GM19328 (cell line): ENCODE results near the gene TRPV2.
"Not testable (repeated sequence)": the region's sequence is repeated elsewhere in the genome, so short reads cannot be mapped to it uniquely, and the experiment has no call there.

Experiments
- ATAC-seq: cut with Tn5 transposase; IDR thresholded peaks from one replicate; pipeline ENCODE4 v1.9.1; 2021; ENCODE audit warnings: mild to moderate bottlenecking, moderate library complexity; ENCODE audit not compliant: unreplicated experiment

TRPV2 gene

DNA sequence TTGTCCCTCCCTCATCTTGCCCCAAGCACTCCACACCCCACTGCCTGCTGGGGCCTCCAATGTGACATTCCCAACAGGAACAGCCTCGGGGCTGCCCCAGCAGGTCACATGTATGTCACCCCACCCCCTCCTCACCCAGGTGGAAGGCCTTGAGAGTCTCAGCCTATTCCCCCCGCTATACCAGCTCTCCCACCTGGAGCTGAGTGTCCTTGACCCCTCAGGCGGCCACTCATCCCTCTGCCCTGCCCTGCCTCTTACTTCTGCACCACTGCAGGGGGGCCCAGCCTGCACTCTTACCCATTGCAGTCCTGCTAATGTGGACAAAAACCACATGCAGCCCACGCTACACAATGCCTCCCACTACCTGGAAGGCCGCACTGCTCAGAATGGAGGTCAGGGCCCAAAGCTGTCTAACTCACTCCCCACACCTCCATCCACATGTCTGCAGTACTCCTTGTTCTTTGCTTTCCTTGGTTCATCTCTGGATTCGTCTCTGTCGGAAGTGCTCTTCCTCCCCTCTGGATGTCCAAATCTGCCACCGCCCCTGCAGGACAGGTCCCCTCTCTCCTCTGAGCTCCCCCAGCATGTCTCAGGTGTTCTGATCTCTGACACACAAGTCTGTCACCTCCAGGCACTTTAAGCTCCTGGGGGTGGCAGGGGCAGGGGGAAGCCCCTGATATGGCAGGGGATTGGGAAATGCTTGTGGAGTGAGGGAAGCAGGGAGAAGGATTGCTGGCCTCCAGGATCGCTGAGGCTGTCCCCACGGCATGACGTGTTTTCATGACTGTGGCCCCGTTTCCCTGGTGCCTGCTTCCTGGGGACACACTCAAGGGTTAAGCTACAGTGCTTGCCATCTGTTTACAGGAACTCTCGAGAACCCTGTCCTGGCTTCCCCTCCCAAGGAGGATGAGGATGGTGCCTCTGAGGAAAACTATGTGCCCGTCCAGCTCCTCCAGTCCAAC is 20.8 kb downstream of the TRPV2 start:
- ATAC-seq: no peak

DNA sequence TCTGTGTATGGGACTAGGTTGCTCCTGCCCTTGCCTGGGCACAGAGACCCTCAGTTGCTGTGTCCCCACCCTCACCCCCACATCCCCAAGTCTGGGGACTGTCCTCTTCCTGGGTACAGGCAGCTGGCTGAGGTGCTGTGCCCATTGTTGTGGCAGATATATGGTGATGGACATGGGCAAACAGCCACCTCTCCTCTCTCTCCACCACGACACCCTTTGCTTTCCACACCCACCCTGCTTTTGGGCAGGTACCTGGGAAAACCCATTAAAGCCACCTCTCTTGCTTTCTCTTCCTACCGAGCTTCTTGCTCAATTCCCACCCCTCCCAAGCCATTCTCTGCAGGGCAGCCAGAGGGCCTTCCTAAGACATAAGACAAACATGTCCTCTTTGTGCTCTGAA is 21.7 kb downstream of the TRPV2 start:
- ATAC-seq: no peak

- no peak for ATAC-seq
These were observed 22.8 kb downstream of the TRPV2 start for GRCh38 chr17:16438173-16438556.

DNA sequence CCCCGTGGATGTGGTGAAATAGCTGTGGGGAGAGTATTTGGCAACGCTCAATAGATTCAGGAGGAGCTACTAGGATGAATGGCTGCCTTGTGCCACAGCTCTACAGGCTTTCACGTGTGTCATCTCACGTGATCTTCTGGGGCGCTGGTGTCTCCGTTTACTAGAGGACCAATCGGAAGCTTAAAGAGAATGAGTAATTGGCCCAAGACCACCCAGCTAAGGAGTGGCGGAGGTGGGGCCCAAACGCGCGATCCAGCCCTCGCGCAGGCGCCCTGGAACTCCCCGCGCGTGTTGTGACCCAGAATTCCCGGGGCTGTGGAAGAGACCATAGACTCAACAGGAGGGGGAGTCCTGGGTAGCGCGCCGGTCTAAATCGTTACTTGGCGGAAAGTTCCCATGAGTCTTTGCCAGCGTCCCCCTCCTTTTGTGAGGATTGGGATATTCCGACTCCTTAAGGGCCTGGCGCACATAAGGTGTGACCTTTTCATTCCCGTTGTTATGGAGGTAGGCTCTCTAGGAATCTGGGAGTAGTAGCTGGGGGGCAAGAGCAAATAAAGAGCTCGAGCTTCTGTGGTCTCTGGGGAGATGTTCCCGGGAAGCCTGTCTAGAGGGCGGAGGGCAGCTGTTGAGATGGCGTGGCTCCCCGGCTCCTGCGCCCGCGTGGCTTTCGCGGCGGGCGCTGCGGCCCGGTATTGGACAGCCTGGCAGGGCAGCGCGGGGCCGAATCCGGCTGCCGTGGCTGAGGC is 23.4 kb downstream of the TRPV2 start:
- peak; percentile 77 for ATAC-seq

DNA sequence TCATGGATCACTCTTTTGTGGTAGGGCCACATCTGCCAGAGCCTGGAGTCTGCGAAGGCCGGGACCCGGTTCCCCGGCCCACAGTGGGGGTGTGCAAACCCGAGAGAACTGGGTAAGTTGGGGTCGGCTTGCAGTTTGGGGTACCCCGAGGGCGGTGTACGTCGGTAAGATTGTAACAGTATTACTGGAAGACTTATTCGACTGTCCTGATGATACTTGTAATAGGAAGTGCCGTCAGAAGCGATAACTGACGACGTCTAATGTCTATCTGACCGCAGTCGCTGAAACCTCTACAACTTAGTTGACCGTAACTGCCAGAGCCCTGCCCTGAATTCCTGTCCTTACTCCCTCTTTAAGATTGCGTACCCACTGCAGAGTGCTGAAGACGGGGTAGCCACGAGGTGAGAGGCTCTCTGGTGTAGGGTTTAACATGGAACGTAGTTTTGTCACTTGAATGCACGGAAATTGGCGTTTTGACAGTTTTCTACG is 24.0 kb downstream of the TRPV2 start:
- ATAC-seq: peak; percentile 1

DNA sequence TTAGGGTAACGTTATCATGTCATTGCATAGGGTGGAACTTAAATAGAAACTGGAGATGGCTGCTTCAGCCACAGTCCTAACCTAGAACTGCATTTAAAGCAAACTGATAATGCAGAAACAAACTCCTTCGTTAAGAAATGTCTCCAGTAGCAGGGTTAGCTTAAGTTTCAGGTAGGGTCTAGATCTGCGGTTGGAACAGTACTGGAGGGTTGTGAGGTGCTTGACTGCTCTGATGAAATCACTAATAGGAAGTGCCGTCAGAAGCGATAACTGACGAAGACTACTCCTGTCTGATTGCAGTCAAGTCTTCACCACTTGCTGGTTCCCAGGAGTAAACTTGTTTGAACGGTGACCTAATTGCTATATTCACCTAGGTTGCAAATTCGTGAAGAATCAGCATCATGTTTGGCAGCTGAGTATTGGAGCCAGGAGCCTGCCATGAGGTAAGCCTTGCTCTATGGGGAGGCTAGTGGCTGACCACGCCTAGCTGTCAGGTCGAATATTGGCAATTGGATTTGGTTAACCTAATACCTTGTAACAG is 24.5 kb downstream of the TRPV2 start:
- ATAC-seq: no peak

DNA sequence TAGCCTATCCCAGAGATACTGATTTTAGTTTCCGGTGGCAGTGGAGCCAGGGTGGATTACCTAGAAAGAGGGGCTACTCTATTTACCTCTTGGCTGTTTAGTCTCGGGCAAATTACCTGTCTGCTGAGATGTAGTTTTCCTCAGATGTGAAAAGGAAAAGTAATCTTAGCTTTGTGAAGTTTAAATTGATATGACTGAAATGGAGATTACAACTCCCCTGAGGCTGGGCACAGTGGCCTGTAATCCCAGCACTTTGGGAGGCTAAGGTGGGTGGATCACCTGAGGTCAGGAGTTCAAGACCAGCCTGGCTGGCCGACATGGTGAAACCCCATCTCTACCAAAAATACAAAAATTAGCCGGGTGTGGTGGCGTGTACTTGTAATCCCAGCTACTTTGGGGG is 25.0 kb downstream of the TRPV2 start:
- ATAC-seq: not testable (repeated sequence)

GRCh38 chr17:16440901-16441629 is 25.7 kb downstream of the TRPV2 start:
- ATAC-seq: no peak

- ATAC-seq: no peak
These were observed 26.8 kb downstream of the TRPV2 start for GRCh38 chr17:16442141-16442540.

- no peak for ATAC-seq
These were observed 27.5 kb downstream of the TRPV2 start for GRCh38 chr17:16442594-16443510.

DNA sequence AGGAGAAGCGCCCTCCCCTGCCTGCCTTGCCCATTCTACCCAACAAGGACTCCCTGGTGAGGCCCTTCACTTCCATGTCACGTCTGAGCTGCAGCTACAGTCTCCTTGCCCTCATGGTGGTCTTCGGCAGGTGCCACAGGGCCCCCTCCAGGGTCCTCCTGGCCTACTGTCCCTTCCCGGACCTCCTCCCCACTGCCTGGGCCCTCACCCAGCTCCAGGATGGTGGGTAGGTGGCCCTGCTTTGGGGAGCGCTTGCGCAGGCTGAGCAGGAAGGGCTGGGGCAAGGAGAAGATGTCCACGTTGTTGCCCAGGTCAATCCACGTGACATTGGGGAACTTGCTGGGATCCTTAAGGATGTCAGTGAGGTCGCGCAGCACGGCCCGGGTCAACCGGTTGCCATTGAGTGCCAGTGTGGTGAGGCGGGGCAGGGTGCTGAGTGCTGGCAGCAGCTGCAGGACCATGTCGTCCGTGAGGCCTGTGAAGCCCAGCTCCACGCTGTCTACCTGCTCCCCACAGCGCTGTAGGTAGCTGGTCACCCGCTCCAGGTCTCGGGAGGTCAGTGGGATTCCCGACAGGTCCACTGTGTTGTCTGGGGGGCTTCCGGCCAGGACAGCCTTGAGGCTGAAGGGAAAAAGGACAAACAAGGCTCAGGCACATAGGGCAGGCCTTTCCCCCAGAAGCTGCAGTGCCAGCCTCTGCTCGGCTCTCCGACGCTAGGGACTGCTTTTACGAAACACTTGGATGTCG is 28.3 kb downstream of the TRPV2 start:
- no peak for ATAC-seq

- ATAC-seq: no peak
These were observed 29.0 kb downstream of the TRPV2 start for GRCh38 chr17:16444258-16444886.

- no peak for ATAC-seq
These were observed 31.1 kb downstream of the TRPV2 start for GRCh38 chr17:16446338-16446983.

DNA sequence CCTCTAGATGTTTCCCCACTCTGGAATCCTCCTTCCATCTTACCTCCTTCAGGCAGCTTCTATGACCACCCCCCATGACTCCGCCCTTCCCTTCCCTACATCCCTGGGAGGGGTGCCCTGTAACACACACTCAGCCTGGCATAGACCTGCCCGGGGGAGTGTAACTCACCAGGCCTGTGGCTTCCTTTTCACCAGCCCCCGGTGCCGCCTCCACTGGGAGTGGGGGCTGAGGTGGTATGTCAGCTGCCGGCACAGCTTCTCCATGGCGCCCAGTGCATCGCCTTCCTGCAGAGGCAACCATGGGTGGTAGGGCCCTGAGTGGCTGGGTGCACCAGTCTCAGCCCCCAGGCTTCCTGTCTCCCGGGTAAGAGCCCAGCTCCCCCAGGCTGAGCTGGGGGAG is 32.3 kb downstream of the TRPV2 start:
- no peak for ATAC-seq

- no peak for ATAC-seq
These were observed 33.1 kb downstream of the TRPV2 start for GRCh38 chr17:16448490-16448889.

DNA sequence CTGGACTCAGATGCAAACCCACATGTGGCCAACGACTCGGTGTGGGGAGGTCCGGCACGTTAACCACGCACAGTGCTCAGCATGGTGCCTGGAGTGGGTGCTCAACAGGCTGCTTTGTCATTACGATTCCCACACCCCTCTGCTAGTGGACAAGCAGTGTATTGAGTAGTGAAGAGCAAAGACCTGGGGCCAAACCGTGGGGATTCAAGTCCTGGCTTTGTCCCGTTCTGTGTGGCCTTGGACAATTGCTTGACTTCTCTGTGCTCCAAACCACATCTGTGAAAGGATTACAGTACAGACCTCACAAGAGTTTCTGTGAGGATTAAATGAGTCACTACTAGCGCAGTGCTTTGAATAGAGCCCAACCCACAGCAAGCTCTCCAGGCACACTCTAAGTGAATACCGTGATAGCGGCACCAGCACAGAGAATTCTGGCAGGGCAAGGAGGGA is 33.8 kb downstream of the TRPV2 start:
- no peak for ATAC-seq

DNA sequence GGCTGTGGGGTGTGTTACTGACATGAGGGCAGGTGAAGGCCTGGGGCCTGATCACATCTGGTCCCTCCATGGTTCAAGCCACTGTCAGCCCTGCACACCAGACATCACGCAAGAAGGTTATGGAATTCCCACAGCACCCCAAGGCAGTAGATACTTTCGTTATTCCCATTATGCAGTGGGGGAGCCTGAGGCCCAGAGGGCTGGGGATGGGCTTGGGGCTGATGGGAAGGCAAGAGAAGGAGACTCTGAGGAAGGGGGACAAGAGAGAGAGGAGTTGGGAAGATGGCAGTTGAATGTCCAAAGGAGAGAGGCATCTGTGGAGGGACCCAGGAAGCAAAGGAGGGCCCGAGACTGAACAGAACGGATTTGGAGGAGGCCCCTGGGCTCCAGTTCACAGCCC is 34.7 kb downstream of the TRPV2 start:
- ATAC-seq: no peak

DNA sequence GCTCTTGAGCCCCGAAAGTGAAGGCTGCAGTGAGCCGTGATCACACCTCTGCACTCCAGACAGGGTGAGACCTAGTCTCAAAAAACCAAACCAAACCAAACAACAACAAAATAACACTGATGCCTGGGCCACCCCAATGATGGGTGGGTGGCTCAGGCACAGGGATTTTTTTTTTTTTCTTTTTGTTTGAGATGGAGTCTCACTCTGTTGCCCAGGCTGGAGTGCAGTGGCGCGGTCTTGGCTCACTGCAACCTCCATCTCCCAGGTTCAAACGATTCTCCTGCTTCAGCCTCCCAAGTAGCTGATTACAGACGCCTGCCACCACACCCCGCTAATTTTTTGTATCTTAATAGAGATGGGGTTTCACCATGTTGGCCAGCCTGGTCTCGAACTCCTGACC is 36.9 kb downstream of the TRPV2 start:
- ATAC-seq: not testable (repeated sequence)
